ENCODE data around the gene PPP2R2C.

GRCh38 chr4:6270636-6271121, 201.7 kb downstream of the PPP2R2C start:
- TF ChIP-seq POLR2A (IDR thresholded peaks at IDR 0.05) = no peak
- TF ChIP-seq, protein P1, sequence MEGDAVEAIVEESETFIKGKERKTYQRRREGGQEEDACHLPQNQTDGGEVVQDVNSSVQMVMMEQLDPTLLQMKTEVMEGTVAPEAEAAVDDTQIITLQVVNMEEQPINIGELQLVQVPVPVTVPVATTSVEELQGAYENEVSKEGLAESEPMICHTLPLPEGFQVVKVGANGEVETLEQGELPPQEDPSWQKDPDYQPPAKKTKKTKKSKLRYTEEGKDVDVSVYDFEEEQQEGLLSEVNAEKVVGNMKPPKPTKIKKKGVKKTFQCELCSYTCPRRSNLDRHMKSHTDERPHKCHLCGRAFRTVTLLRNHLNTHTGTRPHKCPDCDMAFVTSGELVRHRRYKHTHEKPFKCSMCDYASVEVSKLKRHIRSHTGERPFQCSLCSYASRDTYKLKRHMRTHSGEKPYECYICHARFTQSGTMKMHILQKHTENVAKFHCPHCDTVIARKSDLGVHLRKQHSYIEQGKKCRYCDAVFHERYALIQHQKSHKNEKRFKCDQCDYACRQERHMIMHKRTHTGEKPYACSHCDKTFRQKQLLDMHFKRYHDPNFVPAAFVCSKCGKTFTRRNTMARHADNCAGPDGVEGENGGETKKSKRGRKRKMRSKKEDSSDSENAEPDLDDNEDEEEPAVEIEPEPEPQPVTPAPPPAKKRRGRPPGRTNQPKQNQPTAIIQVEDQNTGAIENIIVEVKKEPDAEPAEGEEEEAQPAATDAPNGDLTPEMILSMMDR (IDR thresholded peaks at IDR 0.05) = no peak

All from heart left ventricle (tissue), 13 donors.